ENCODE measurements around the gene CAMK2A.

DNA sequence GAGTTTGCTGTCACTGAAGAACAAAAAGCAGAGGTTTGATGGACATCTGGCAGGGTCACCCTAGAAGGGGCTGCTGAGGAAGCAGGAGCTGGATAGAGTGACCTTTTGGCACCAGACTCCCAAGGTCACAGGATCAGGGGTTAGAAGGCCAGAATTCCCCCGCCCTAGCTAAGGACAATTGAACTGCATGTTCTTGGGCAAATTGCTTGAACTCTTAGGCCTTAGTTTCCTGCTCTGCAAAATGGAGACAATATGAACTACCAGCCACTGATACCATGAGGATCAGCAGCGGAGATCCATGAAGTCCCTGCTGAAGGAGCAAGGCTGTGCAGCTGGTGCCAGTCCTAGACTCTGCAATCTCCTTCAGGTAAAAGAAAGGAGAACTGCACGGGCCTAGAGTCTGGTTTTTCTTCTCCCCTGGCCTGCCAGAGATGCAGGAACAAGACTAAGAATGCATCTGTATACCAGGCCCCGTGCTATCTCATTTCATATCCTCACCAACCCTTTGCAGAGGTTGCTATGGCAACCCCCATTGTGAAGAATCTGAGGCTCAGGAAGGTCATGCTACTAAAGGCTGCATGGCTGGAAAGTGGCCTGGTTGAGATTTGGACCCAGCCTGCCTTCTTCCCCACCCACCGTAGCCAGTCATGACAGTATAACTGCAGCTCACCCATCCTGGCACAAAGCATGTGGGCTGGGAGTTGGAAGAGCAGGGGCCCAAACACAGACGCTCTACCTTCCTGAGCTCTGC, 33.7 kb downstream of the CAMK2A start:
- no peak for TF ChIP-seq CTCF (conservative IDR thresholded peaks at IDR 0.05; ENCODE audit: low read length)
- TF ChIP-seq EZH2phosphoT487 (IDR thresholded peaks at IDR 0.05; ENCODE audit: borderline replicate concordance, low read depth, low read length) = no peak
